ENCODE results near the gene OR10A2. TPM values are rescaled to one million over a fixed set of nuclear protein-coding genes. Genes with fewer than 3 reads are reported as not detected.

Gene OR10A2
- total RNA-seq, 1 donor = not detected

DNA sequence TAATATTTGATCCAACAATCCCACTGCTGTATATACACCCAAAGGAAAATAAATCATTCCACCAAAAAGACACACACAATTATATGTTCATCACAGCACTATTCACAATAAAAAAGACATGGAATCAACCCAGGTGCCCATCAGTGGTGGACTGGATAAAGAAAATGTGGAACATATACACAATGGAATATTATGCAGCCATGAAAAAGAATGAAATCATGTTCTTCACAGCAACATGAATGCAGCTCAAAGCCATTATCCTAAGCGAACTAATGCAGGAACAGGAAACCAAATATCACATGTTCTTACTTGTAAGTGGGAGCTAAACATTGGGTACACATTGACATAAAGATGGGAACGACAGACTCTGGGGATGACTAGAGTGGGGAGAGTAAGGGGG, 56.8 kb downstream of the OR10A2 start:
- no peak overlapping the region for H3K4me3 ChIP-seq (ENCODE audit: low read depth, low read length)
- TF ChIP-seq, protein P1, sequence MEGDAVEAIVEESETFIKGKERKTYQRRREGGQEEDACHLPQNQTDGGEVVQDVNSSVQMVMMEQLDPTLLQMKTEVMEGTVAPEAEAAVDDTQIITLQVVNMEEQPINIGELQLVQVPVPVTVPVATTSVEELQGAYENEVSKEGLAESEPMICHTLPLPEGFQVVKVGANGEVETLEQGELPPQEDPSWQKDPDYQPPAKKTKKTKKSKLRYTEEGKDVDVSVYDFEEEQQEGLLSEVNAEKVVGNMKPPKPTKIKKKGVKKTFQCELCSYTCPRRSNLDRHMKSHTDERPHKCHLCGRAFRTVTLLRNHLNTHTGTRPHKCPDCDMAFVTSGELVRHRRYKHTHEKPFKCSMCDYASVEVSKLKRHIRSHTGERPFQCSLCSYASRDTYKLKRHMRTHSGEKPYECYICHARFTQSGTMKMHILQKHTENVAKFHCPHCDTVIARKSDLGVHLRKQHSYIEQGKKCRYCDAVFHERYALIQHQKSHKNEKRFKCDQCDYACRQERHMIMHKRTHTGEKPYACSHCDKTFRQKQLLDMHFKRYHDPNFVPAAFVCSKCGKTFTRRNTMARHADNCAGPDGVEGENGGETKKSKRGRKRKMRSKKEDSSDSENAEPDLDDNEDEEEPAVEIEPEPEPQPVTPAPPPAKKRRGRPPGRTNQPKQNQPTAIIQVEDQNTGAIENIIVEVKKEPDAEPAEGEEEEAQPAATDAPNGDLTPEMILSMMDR (IDR thresholded peaks at IDR 0.05; ENCODE audit: insufficient read depth, low read length) = no peak
- no peak for DNase-seq (ENCODE audit: low read depth)

DNA sequence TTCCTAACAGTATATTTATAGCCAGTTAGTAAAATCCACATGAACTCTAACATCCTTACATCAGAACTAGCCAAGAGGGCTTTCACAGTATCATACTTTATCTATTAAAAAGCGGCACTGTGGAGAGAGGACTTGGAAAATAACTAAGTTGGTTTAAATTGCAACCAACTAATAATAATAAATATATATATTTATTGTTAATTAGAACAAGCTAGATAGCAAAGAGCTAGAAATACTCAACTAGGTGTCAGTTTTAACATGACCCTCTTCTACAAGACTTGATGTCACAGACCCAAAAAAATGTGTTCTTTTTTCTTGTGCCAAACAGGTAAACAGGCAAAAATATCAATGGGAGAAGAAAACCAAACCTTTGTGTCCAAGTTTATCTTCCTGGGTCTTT, 57.8 kb downstream of the OR10A2 start, which contains the start of gene OR2D3:
TSS of gene OR2D3 (plus strand) at position 301 of the 400 bp plus-strand sequence. CDS start at position 301, 0 bp downstream.
- H3K4me3 ChIP-seq (ENCODE audit: low read depth, low read length) = no peak within 1 kb of the TSS
- TF ChIP-seq, protein P1 (IDR thresholded peaks at IDR 0.05; ENCODE audit: insufficient read depth, low read length) = no peak
- DNase-seq (ENCODE audit: low read depth) = no peak

Other genes starting within 250 kb of the OR10A2 start
- 49.3 and 60.2 TPM in 2 replicates for gene TPP1, start 243.6 kb upstream of the OR10A2 start, total RNA-seq (ENCODE audit: low replicate concordance)
- gene DCHS1, start 207.2 kb upstream of the OR10A2 start, total RNA-seq (ENCODE audit: low replicate concordance) = 5.2 and 19.0 TPM in 2 replicates
- gene MRPL17, start 179.7 kb upstream of the OR10A2 start, total RNA-seq (ENCODE audit: low replicate concordance) = 26.6 and 49.1 TPM in 2 replicates
- gene OR2AG2, start 91.1 kb upstream of the OR10A2 start, total RNA-seq (ENCODE audit: low replicate concordance) = 0.09 and 0.33 TPM in 2 replicates
- gene OR2AG1, start 80.0 kb upstream of the OR10A2 start, total RNA-seq (ENCODE audit: low replicate concordance) = not detected in 2 replicates
- 0.27 and 0.33 TPM in 2 replicates for gene OR6A2, start 63.4 kb upstream of the OR10A2 start, total RNA-seq (ENCODE audit: low replicate concordance)
- gene OR10A5, start 17.4 kb upstream of the OR10A2 start, total RNA-seq (ENCODE audit: low replicate concordance) = not detected in 2 replicates
- not detected in 2 replicates for gene OR10A4, start 13.6 kb downstream of the OR10A2 start, total RNA-seq (ENCODE audit: low replicate concordance)
- 0.09 TPM in 1 of 2 replicates, not detected in the other for gene OR2D2, start 29.4 kb downstream of the OR10A2 start, total RNA-seq (ENCODE audit: low replicate concordance)
- gene OR2D3, start 57.9 kb downstream of the OR10A2 start, total RNA-seq (ENCODE audit: low replicate concordance) = not detected in 2 replicates
- gene ZNF215, start 63.4 kb downstream of the OR10A2 start, total RNA-seq (ENCODE audit: low replicate concordance) = 1.2 and 3.5 TPM in 2 replicates
- gene ZNF214, start 157.3 kb downstream of the OR10A2 start, total RNA-seq (ENCODE audit: low replicate concordance) = 2.9 and 5.2 TPM in 2 replicates
- 0.18 TPM in 1 of 2 replicates, not detected in the other for gene NLRP14, start 157.4 kb downstream of the OR10A2 start, total RNA-seq (ENCODE audit: low replicate concordance)
- gene RBMXL2, start 225.9 kb downstream of the OR10A2 start, total RNA-seq (ENCODE audit: low replicate concordance) = not detected in 2 replicates

Measured in fibroblast of the aortic adventitia (primary cell).